DMS153 treated with DMSO at 0.1 percent for 48 hours (cell line): ENCODE results near the gene EIF5.

Experiments used
- DNase-seq: peaks from one replicate; lab custom pipeline; 2025; ENCODE audit not compliant: unreplicated experiment; lab: John Stamatoyannopoulos, UW

Gene EIF5

GRCh38 chr14:103308717-103309616, 25.1 kb upstream of the EIF5 start:
- DNase-seq: no peak

- DNase-seq: no peak
Measured at GRCh38 chr14:103310576-103311095, 23.4 kb upstream of the EIF5 start.

- no peak for DNase-seq
Measured at GRCh38 chr14:103311171-103311997, 22.7 kb upstream of the EIF5 start.

- no peak for DNase-seq
Measured at GRCh38 chr14:103312006-103312635, 21.9 kb upstream of the EIF5 start.

GRCh38 chr14:103313704-103314103, 20.3 kb upstream of the EIF5 start:
- no peak for DNase-seq

GRCh38 chr14:103314496-103315277, 19.4 kb upstream of the EIF5 start:
- DNase-seq: no peak

- no peak for DNase-seq
Measured at GRCh38 chr14:103315351-103315911, 18.6 kb upstream of the EIF5 start.

GRCh38 chr14:103315941-103316340, 18.1 kb upstream of the EIF5 start:
- DNase-seq: no peak

GRCh38 chr14:103316721-103317121, 17.3 kb upstream of the EIF5 start:
- no peak for DNase-seq

GRCh38 chr14:103317251-103317650, 16.8 kb upstream of the EIF5 start:
- DNase-seq: no peak

GRCh38 chr14:103317976-103318580, 16.0 kb upstream of the EIF5 start:
- no peak for DNase-seq

GRCh38 chr14:103318750-103319419, 15.2 kb upstream of the EIF5 start:
- DNase-seq: no peak

GRCh38 chr14:103319422-103319821, 14.6 kb upstream of the EIF5 start:
- DNase-seq: no peak

GRCh38 chr14:103326078-103326477, 8.0 kb upstream of the EIF5 start:
- no peak for DNase-seq

- DNase-seq: no peak
Measured at GRCh38 chr14:103328941-103329340, 5.1 kb upstream of the EIF5 start.

GRCh38 chr14:103329401-103330347, 4.4 kb upstream of the EIF5 start:
- no peak for DNase-seq

GRCh38 chr14:103330536-103330935, 3.5 kb upstream of the EIF5 start:
- DNase-seq: no peak
